Lung (tissue), 12 donors: ENCODE measurements around the gene ATP6AP1. TPM values are rescaled to one million over a fixed set of nuclear protein-coding genes. Genes with fewer than 3 reads are reported as not detected.

Experiments
- ATAC-seq: fragments of 200-7000 bp; cut with Tn5 transposase; one replicate; pipeline ENCODE4 v1.9.1; 2020; ENCODE audit warnings: moderate number of reproducible peaks; ENCODE audit not compliant: insufficient read depth, low FRiP score
- DNase-seq, 3 donors: peaks; one replicate each; pipeline ENCODE4 v3.0.0-alpha.2; 2013 to 2017
- H3K27ac ChIP-seq, 2 donors: one replicate each; pipeline ENCODE4 v1.5.1; 2013; ENCODE audit warnings: mild to moderate bottlenecking in 2 of 2, moderate library complexity in 2 of 2, control low read depth in 1 of 2, inconsistent platforms in 1 of 2, low read depth in 1 of 2, low read length in 1 of 2
- H3K27me3 ChIP-seq, 3 donors: one replicate each; pipeline ENCODE4 v1.5.1; 2013; ENCODE audit warnings: low read length in 2 of 3; ENCODE audit not compliant: control insufficient read depth in 3 of 3, insufficient read depth in 3 of 3
- H3K36me3 ChIP-seq, 4 donors: one replicate each; pipeline ENCODE4 v1.5.1; 2013; ENCODE audit warnings: low read length in 4 of 4, mild to moderate bottlenecking in 1 of 4, moderate library complexity in 1 of 4; ENCODE audit not compliant: control insufficient read depth in 4 of 4, insufficient read depth in 4 of 4
- H3K4me1 ChIP-seq, 5 donors: one replicate each; pipeline ENCODE4 v1.5.1; 2013; ENCODE audit warnings: low read length in 5 of 5, mild to moderate bottlenecking in 2 of 5, moderate library complexity in 1 of 5; ENCODE audit not compliant: control insufficient read depth in 5 of 5, insufficient read depth in 5 of 5
- H3K4me3 ChIP-seq: one replicate; pipeline ENCODE4 v1.5.1; 2013; ENCODE audit warnings: mild to moderate bottlenecking, control low read depth, moderate library complexity
- H3K9ac ChIP-seq, 2 donors: one replicate each; pipeline ENCODE4 v1.5.1; 2013; ENCODE audit warnings: low read length in 2 of 2, control low read depth in 1 of 2; ENCODE audit not compliant: insufficient read depth in 1 of 2
- H3K9me3 ChIP-seq, 4 donors: one replicate each; pipeline ENCODE4 v1.5.1; 2013; ENCODE audit warnings: low read length in 3 of 4, mild to moderate bottlenecking in 1 of 4, moderate library complexity in 1 of 4; ENCODE audit not compliant: control insufficient read depth in 4 of 4, insufficient read depth in 3 of 4
- CTCF ChIP-seq: IDR thresholded peaks from 2 replicates; pipeline ENCODE4 v1.5.1; 2012; ENCODE audit warnings: mild to moderate bottlenecking; ENCODE audit errors: control extremely low read depth, extremely low read depth
- WGBS, 2 donors: extraction: QIAGEN DNeasy Blood & Tissue Kit; methylation state at CpG; one replicate each; pipeline ENCODE4 v1.1.7; 2013; 5-methylcytosine and 5-hydroxymethylcytosine counted together
- polyA plus RNA-seq, 2 donors: library from polyadenylated mRNA; stranded (reverse); fragments of 200-250 nt; gene quantifications; one replicate each; pipeline ENCODE4 v1.2.1, GENCODE V29; 2013
- total RNA-seq, 2 donors: library from RNA; depleted of rRNA in 1 of 2; stranded (reverse); fragments of >200 nt in 1 of 2; gene quantifications; one replicate each; pipeline ENCODE4 v1.2.1, GENCODE V29; 2014 to 2021
- donor health status: control.
- donor health status: control.
- donor health status: Bipolar disorder and iron deficiency.
- donor health status: healthy.
- donor health status: DM: yes; HTN: yes; CAD: no.

The ATP6AP1 gene
- total and polyA plus RNA-seq, 4 donors = 73.7 to 220 (median 113) TPM

GRCh38 chrX:154470914-154471568 lies 42.6 kb downstream of the ATP6AP1 start:
- no peak overlapping the region for H3K9ac ChIP-seq
- no peaks in the 10 kb centered on the region for H3K27me3 ChIP-seq
- peaks cover 2 to 37% (median 6%) of the 10 kb centered on the region in 4 donors for H3K36me3 ChIP-seq
- H3K9me3 ChIP-seq = peaks cover 0 to 7% (median 0%) of the 10 kb centered on the region in 4 donors
- WGBS, 2 donors = 90 to 96% methylated on average over 15 to 23 of the region's 23 CpGs
- TF ChIP-seq CTCF = no peak
- ATAC-seq (no peak), DNase-seq (no peak)
- H3K4me1 ChIP-seq = no peaks in the 10 kb centered on the region
- H3K27ac ChIP-seq = no peak overlapping the region
- no peak overlapping the region for H3K4me3 ChIP-seq

GRCh38 chrX:154471839-154472684 lies 43.6 kb downstream of the ATP6AP1 start:
- DNase-seq (no peak), ATAC-seq (no peak)
- no peak for TF ChIP-seq CTCF
- no peak overlapping the region for H3K9ac ChIP-seq
- no peaks in the 10 kb centered on the region for H3K4me1 ChIP-seq
- H3K27me3 ChIP-seq = no peaks in the 10 kb centered on the region
- H3K36me3 ChIP-seq = peaks cover 2 to 31% (median 6%) of the 10 kb centered on the region in 4 donors
- H3K27ac ChIP-seq = no peak overlapping the region
- H3K4me3 ChIP-seq = no peak overlapping the region
- peaks cover 0 to 7% (median 0%) of the 10 kb centered on the region in 4 donors for H3K9me3 ChIP-seq
- 86 to 92% methylated on average over 22 to 23 of the region's 23 CpGs for WGBS, 2 donors

- no peaks in the 10 kb centered on the region for H3K27me3 ChIP-seq
- WGBS, 2 donors = 78 to 86% methylated on average over 21 to 28 of the region's 28 CpGs
- no peak overlapping the region for H3K27ac ChIP-seq
- DNase-seq = no peak
- no peaks in the 10 kb centered on the region for H3K4me1 ChIP-seq
- peaks cover 0 to 5% (median 0%) of the 10 kb centered on the region in 4 donors for H3K9me3 ChIP-seq
- ATAC-seq = no peak
- no peak overlapping the region for H3K4me3 ChIP-seq
- no peak for TF ChIP-seq CTCF
- H3K9ac ChIP-seq = no peak overlapping the region
- H3K36me3 ChIP-seq = peaks cover 2 to 26% (median 6%) of the 10 kb centered on the region in 4 donors
Observed at GRCh38 chrX:154472685-154473632, 44.5 kb downstream of the ATP6AP1 start.
